Liver (tissue), 3 donors: Measurements from ENCODE around the gene TUBGCP5.

Experiments
- ATF3 ChIP-seq: IDR thresholded peaks from 2 replicates; pipeline ENCODE4 v1.6.1; 2016; ENCODE audit warnings: antibody characterized with exemption
- CTCF ChIP-seq: fragments of 150-350 bp; IDR thresholded peaks from 2 replicates; pipeline ENCODE4 v1.5.1; 2017; ENCODE audit warnings: improper control_type of control experiment, low read depth, low read length; ENCODE audit not compliant: missing input control
- FOXA1 ChIP-seq: IDR thresholded peaks from 2 replicates; pipeline ENCODE4 v1.6.1; 2016; ENCODE audit warnings: antibody characterized with exemption
- HNF4G ChIP-seq: IDR thresholded peaks from 2 replicates; pipeline ENCODE4 v1.6.1; 2016; ENCODE audit warnings: antibody characterized with exemption
- JUND ChIP-seq, 2 donors: IDR thresholded peaks; 2 replicates each; pipeline ENCODE4 v1.6.1; 2016; ENCODE audit warnings: antibody characterized with exemption in 2 of 2
- ZBTB33 ChIP-seq: IDR thresholded peaks from 2 replicates; pipeline ENCODE4 v1.6.1; 2016; ENCODE audit warnings: antibody characterized with exemption
- donor health status: healthy.
- donor health status: healthy.

DNA sequence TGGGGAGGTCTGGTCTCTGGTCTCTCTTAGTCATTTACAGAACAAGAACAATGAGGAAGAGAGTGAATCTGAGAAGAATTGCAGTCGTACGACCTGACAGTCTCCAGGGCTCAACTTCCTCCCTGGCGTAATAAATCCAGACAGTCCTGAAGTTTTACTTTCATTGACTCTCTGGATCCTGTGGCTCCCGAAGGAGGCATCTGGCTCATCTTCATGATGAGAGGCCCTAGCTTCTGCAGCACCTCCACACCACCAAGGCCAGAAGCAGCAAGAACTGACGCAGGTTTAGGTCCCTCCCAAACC, 47.4 kb downstream of the TUBGCP5 start:
- TF ChIP-seq CTCF, result no peak
- no peak for TF ChIP-seq HNF4G
- TF ChIP-seq FOXA1, result no peak
- no peak for TF ChIP-seq JUND (IDR thresholded peaks at IDR 0.05)
- TF ChIP-seq ATF3, result no peak
- no peak for TF ChIP-seq ZBTB33
